NCI-H2196 treated with DMSO at 0.1 percent for 48 hours (cell line): Measurements from ENCODE around the gene NCOA3.
"Not testable (repeated sequence)": the region's sequence is repeated elsewhere in the genome, so short reads cannot be mapped to it uniquely, and the experiment has no call there.

Experiments
- DNase-seq: peaks from one replicate; lab custom pipeline; 2025; ENCODE audit not compliant: unreplicated experiment; lab: John Stamatoyannopoulos, UW

NCOA3 gene

DNA sequence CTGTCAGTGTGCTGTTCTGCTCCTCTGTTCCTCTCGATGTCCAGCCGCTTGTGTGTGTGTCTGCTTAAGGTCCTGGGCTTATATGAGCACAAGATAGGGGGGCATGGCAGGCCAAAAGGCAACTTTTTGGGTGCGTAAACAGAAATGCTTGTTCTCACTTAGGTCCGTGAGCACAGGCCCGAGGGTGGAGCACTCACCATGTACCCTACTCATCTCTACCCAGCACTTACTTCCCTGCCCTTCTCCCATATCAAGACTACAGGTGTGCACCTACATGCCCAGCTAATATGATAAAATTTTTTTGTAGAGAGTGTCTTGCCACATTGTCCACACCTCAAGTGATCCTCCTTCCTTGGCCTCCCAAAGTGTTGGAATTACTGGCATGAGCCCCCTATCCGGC is 34.3 kb downstream of the NCOA3 start:
- no peak for DNase-seq

DNA sequence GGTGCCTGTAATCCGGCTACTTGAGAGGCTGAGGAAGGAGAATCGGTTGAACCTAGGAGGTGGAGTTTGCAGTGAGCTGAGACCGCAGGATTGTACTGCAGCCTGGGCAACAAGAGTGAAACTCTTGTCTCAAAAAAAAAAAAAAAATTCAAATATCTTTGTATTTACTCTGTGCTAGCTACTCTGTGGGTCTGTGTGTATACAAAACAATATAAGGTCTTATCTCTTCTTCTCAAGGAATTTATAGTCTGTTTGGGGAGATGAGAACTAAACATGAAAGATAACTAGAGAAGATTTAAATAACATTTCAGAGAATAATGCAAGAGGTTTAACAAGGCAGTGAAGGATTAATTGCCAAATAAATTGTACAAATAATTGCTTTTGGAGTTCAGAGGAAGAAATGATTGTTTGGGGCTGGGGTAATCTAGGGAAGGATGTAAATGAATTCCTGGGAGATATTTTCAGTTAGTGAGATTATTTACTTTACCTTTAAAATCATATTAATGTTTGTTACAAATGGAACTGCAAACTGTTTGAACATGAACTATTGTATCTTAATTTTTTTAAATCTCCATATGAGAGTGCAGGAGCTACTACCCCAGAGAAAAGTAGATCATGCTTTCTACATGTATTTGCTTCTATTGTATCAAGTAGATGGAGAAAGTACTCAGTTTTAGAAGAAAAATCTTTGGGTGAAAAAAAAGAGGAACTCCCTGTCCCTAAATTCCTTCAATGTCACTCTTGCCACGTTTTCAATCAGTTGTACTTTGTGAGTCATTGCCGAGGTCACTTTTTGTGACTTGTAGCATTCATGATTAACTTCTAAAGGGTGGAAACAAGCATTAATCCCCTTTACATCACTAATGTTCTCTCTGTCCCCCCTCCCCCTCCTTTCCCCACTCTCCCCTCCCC is 39.0 kb downstream of the NCOA3 start:
- no peak for DNase-seq

DNA sequence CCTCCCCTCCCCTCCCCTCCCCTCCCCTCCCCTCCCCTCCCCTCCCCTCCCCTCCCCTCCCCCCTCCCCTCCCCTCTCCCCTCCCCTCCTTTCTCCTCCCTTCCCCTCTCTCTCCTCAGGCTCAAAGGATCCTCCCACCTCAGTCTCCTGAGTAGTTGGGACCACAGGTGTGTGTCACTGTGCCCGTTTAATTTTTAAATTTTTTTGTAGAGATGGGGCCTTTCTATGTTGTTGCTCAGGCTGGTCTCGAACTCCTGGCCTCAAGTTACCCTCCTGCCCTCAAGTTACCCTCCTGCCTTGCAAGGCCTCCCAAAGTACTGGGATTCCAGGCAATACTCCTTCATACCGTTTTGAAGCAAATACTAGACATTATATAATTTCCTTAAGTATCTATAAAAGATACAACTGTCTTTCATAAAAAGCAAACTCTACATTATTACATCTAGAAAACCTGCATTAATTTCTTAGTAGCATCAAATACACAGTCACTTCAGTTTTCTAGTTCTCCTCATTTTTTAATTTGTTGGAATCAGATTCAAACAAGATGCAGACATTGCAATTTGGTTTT is 39.8 kb downstream of the NCOA3 start:
- DNase-seq = no peak

GRCh38 chr20:47543006-47543431 is 41.3 kb downstream of the NCOA3 start:
- DNase-seq = no peak

GRCh38 chr20:47544240-47544639 is 42.6 kb downstream of the NCOA3 start:
- DNase-seq = no peak

GRCh38 chr20:47544852-47545251 is 43.2 kb downstream of the NCOA3 start:
- no peak for DNase-seq

- no peak for DNase-seq
These were observed 43.8 kb downstream of the NCOA3 start for GRCh38 chr20:47545499-47545898.

GRCh38 chr20:47546184-47547033 is 44.7 kb downstream of the NCOA3 start:
- DNase-seq = no peak

GRCh38 chr20:47547034-47547387 is 45.3 kb downstream of the NCOA3 start:
- no peak for DNase-seq

GRCh38 chr20:47549671-47550070 is 48.0 kb downstream of the NCOA3 start:
- no peak for DNase-seq

DNA sequence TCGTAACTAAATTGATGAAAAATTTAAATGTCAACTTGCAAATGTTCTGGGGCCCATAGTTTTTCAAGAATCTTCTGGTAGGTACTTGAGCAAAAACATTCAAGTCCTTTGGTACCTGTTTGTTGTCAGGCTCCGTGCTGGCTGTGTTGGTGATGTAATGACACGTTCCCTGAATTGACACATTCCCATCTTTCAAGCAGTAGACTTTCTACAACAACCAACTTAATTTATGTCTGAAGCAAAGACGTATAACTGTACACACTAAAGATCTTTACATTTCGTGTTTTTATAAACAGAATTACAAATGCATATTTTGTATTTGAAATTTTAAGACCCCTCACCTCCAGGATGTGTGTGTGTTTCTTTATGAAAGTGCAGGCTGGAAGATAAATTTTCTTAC is 49.5 kb downstream of the NCOA3 start:
- no peak for DNase-seq

DNA sequence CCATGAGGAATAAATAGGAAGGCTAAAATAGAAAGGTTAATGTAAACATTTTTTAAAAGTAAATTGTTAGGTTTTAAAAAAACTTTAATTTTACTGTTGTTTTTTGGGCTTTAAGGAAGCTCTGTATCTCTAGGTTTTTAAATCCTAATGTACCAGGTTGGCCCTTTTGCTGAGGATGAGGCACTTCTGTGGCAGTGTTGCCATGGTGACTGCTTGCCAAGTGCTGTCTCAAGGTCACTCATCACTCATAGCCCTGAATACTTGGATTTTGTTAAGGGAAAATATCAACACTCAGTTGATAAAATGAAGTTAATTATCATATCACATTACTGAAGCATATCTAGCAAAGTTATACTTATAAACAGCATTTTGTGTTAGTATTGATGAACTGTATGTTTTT is 50.2 kb downstream of the NCOA3 start:
- DNase-seq = no peak

DNA sequence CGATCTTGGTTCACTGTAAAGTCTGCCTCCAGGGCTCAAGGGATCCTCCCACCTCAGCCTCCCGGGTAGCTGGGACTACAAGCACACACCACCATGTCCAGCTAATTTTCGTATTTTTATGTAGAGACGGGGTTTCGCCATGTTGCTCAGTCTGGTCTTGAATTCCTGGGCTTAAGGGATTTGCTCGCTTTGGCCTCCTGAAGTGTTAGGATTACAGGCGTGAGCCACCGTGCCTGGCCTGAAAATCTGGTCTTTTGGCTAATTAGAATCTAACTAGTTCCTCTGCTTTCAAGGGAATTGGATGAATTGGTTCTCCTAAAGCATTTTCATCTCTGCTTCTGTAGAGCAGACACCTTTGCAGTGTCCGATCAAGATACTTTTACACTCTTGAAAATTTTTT is 51.3 kb downstream of the NCOA3 start:
- no peak for DNase-seq

DNA sequence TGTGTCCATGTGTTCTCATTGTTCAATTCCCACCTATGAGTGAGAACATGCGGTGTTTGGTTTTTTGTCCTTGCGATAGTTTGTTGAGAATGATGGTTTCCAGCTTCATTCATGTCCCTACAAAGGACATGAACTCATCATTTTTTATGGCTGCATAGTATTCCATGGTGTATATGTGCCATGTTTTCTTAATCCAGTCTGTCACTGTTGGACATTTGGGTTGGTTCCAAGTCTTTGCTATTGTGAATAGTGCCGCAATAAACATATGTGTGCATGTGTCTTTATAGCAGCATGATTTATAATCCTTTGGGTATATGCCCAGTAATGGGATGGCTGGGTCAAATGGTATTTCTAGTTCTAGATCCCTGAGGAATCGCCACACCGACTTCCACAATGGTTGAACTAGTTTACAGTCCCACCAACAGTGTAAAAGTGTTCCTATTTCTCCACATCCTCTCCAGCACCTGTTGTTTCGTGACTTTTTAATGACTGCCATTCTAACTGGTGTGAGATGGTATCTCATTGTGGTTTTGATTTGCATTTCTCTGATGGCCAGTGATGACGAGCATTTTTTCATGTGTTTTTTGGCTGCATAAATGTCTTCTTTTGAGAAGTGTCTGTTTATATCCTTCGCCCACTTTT is 52.0 kb downstream of the NCOA3 start:
- DNase-seq = not testable (repeated sequence)

DNA sequence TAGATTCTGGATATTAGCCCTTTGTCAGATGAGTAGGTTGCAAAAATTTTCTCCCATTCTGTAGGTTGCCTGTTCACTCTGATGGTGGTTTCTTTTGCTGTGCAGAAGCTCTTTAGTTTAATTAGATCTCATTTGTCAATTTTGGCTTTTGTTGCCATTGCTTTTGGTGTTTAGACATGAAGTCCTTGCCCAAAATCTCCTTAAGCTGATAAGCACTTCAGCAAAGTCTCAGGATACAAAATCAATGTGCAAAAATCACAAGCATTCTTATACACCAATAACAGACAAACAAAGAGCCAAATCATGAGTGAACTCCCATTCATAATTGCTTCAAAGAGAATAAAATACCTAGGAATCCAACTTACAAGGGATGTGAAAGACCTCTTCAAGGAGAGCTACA is 52.6 kb downstream of the NCOA3 start:
- DNase-seq = not testable (repeated sequence)

- no peak for DNase-seq
These were observed 55.5 kb downstream of the NCOA3 start for GRCh38 chr20:47557218-47557617.

- no peak for DNase-seq
These were observed 56.1 kb downstream of the NCOA3 start for GRCh38 chr20:47557791-47558190.

DNA sequence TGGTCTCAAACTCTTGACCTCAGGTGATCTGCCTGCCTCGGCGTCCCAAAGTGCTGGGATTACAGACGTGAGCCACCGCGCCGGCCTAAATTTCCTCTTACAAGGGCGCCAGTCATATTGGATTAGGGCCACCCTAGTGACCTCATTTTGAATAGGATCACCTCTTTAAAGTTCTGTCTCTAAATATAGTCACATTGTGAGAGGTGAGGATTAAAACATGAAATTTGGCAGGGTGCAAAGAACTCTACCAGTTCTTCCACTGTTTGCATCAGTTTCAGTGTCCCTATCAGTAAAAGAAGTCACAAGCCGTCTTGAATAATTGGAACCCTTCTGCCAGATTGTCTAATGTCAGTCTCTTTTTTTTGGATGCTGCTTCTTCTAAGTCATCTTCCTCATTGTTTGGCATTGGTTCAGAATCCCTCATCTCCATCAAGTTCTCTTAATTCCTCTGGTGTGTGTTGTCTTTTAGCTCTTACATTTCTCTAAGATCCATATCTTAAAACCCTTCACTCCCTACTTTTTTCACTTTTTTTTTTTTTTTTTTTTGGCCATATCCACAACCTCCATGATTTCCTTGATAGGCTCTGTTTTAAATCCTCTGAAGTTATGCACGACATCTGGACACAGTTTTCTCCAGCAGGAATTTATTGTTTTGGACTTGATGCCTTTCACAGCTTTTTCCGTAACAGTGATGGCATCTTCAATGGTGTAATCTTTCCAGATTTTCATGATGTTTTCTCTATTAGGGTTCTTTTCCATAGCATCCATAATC is 56.8 kb downstream of the NCOA3 start:
- no peak for DNase-seq

DNA sequence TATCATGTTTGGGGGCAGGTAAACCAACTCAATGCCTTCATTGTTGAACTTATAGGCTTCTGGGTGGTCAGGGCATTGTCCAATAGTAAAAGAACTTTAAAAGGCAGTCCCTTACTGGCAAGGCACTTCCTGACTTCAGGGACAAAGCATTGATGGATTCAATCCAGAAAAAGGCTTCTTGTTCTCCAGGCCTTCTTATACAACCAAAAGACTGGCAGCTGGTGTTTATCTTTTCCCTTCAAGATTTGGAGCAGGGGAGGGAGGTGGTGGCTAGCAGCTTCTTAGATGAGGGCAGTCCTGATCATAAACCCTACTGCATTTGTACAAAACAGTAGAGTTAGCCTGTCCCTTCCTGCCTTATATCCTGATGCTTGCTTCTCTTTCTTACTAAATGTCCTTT is 57.5 kb downstream of the NCOA3 start:
- DNase-seq = no peak

GRCh38 chr20:47561180-47561579 is 59.5 kb downstream of the NCOA3 start:
- DNase-seq = no peak
